GM12864 (cell line): ENCODE measurements around the gene HOOK1.
"Not testable (repeated sequence)": the region's sequence is repeated elsewhere in the genome, so short reads cannot be mapped to it uniquely, and the experiment has no call there.

Experiments used
- DNase-seq: peaks from one replicate; pipeline ENCODE4 v3.0.0-alpha.2; 2011; ENCODE audit warnings: low read depth
- H3K4me3 ChIP-seq: 2 replicates; pipeline ENCODE4 v1.5.1; 2011; ENCODE audit warnings: mild to moderate bottlenecking, low read depth, low read length, control low read depth
- TF ChIP-seq, protein P1 (sequence below): IDR thresholded peaks from 2 replicates; pipeline ENCODE4 v1.5.1; 2011; ENCODE audit warnings: low read depth, mild to moderate bottlenecking, moderate library complexity, low read length, control low read depth, inconsistent platforms; ENCODE audit errors: missing control alignments

The HOOK1 gene

DNA sequence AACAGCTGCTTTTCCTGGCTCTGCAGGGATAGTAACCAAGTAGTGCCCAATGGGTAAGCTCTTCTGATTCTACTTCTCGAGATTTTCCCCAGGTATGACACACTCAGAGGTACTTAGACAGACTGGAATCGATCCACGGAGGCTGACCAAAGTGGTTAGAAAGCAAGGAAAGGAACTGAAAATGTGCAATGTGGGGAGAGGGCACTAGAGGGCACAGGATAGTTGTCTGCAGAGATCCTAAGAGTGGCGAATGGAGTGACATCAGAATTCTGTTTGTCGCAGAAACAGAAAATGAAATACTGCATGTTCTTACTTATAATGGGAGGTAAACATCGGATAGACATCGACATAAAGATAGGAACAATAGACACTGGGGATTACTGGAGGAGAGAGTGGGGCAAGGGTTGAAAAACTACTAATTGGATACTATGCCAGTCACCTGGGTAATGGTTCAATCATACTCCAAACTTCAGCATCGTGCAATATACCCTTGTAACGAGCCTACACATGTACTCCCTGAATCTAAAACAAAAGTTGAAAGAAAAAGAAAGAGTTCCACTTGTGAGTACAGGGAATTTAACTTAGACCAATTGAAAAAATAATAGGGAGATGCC is 88.5 kb downstream of the HOOK1 start:
- DNase-seq: no peak

GRCh38 chr1:59906931-59907330 is 92.2 kb downstream of the HOOK1 start:
- TF ChIP-seq, protein P1, sequence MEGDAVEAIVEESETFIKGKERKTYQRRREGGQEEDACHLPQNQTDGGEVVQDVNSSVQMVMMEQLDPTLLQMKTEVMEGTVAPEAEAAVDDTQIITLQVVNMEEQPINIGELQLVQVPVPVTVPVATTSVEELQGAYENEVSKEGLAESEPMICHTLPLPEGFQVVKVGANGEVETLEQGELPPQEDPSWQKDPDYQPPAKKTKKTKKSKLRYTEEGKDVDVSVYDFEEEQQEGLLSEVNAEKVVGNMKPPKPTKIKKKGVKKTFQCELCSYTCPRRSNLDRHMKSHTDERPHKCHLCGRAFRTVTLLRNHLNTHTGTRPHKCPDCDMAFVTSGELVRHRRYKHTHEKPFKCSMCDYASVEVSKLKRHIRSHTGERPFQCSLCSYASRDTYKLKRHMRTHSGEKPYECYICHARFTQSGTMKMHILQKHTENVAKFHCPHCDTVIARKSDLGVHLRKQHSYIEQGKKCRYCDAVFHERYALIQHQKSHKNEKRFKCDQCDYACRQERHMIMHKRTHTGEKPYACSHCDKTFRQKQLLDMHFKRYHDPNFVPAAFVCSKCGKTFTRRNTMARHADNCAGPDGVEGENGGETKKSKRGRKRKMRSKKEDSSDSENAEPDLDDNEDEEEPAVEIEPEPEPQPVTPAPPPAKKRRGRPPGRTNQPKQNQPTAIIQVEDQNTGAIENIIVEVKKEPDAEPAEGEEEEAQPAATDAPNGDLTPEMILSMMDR: no peak
- no peak overlapping the region for H3K4me3 ChIP-seq
- DNase-seq: no peak

More for the DNA sequence above, 88.5 kb downstream of the HOOK1 start:
- TF ChIP-seq, protein P1: peak; percentile 65
- H3K4me3 ChIP-seq: no peak overlapping the region

DNA sequence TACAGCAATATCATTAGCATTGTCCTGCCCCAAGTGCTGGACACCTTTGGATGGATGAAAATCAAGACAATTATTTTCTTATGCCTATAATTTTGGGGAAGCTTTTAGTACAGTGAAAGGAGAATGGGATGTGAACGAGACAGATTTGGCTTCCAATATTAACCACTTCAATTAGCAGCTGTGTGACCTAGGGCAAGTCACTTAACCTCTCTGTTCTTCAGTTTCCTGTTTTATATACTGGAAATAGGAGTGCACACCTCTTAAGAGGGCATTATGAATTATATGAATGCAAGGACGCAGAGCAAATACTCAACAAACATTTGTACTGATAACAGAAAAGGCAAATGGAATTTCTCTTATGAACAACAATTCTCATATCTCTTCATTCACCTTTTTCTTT is 93.3 kb downstream of the HOOK1 start:
- TF ChIP-seq, protein P1: no peak
- no peak for DNase-seq
- H3K4me3 ChIP-seq: no peak overlapping the region

DNA sequence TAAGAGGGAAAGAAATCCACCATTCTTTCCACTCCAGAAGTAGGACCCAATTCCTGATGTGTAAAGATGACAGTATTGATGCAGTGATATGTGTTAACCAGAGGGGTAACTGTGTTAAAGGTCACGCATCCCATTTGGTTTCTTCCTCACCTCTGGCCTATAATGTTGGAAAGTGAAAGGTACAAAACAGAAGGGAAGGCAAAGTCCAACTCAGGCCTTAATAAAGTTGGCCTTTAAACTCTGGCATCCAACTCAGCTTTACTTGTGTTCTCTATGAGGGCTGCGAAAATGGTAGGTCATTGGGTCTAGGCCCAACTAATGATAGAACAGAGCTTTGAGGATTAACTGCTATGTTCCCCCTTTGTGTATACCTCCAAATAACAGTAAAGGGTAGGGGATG is 93.9 kb downstream of the HOOK1 start:
- no peak overlapping the region for H3K4me3 ChIP-seq
- DNase-seq: no peak
- TF ChIP-seq, protein P1: no peak

GRCh38 chr1:59914791-59915286 is 100.1 kb downstream of the HOOK1 start:
- not testable (repeated sequence) for DNase-seq, H3K4me3 ChIP-seq

DNA sequence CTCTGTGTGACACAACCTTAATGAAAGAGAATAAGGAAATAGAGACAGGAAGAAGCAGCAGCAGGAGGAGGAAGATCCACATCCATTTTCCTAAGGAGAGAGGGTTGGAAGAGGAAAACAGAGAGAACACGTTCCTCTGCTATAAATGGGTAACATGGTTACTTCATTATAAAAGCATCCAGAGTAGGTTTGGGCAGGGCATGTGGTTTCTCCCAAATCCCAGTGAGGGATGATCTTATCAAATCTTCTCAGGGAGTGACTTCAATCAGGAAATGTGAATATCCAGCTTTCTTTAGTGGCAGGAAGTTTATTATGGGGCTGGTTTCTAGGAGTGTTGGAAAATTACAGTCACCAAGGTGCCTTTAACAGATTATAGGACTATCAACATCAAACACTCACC is 100.8 kb downstream of the HOOK1 start:
- TF ChIP-seq, protein P1: no peak
- H3K4me3 ChIP-seq: no peak overlapping the region
- DNase-seq: no peak

DNA sequence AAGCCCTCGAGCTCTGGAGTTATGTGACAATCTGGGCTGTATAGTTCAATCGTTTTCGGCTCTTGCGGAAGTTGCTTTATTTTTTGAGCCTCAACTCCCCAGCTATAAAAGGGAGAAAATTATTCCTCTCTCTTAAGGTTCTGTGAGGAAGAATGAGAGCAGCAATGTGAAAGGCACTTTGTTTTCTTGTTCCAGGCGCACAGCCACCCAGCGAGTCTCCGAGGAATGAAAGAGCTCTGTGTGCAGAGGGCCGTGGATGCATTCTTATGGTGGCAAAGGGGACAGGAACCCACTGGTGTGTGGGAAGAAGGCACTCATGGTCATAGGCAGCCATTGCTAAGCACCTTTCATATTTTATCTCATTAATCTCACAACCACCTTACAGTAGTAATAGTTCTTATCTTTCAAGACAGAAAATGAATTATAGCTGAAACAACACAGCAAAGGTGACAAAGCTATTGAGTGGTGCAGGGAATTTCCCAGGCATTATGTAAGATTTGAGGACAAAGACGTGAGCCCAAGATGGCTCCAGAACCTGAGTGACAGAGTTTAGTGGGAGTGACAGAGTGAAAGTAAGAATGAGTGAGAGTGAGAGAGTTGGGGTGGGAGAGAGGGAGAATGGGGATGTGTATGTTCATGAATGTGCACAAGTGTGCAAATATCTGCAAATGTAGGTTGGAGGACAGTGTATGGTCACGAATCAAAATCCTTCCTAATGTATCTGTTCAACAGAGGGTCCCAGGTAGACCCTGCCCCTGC is 102.5 kb downstream of the HOOK1 start:
- TF ChIP-seq, protein P1: no peak
- no peak overlapping the region for H3K4me3 ChIP-seq
- DNase-seq: no peak
